B cell (primary cell): ENCODE results near the gene ARHGAP22. TPM values are rescaled to one million over a fixed set of nuclear protein-coding genes. Genes with fewer than 3 reads are reported as not detected.

Source experiments
- ATAC-seq: fragments of 200-7000 bp; cut with Tn5 transposase; one replicate; pipeline ENCODE4 v1.10.0; 2021; ENCODE audit warnings: low read depth, mild to moderate bottlenecking, moderate number of reproducible peaks, moderate library complexity
- CTCF ChIA-PET: fragments of 350-600 bp; sonication (Branson Sonifier 250); formaldehyde crosslinking; loops from one replicate; lab custom pipeline; 2021; ENCODE audit warnings: antibody characterized with exemption, inconsistent platforms; lab: Charles Lee
- POLR2A ChIA-PET: fragments of 350-600 bp; sonication (Branson Sonifier 250); formaldehyde crosslinking; loops from one replicate; lab custom pipeline; 2021; ENCODE audit warnings: antibody characterized with exemption; lab: Charles Lee
- DNase-seq: peaks from one replicate; pipeline ENCODE4 v3.0.0; 2013
- H2AFZ ChIP-seq: 2 replicates; pipeline ENCODE4 v1.6.1; 2012; ENCODE audit warnings: mild to moderate bottlenecking, low read depth, low read length; ENCODE audit not compliant: insufficient read depth, poor library complexity, severe bottlenecking
- H3K27ac ChIP-seq, 2 donors: 1 replicate in 1 of 2; 2 replicates in 1 of 2; pipeline ENCODE4 v1.5.1; 2012 to 2013; ENCODE audit warnings: low read length in 2 of 2, mild to moderate bottlenecking in 2 of 2, moderate library complexity in 1 of 2
- H3K27me3 ChIP-seq, 4 experiments: fragments of 200-600 bp in 1 of 4; sonication (generic) in 1 of 4; replicated peaks in 1 of 4; 1 replicate in 2 of 4; 2 replicates in 2 of 4; pipeline versions ENCODE4 v1.6.1 to v1.7.0; 2013 to 2016; ENCODE audit warnings: low read length in 3 of 4, mild to moderate bottlenecking in 2 of 4, mixed read lengths in 1 of 4, moderate library complexity in 1 of 4; ENCODE audit not compliant: insufficient read depth in 4 of 4, control insufficient read depth in 3 of 4; ENCODE audit errors: control extremely low read depth in 1 of 4
- H3K36me3 ChIP-seq, 2 experiments: replicated peaks in 1 of 2; 1 replicate in 1 of 2; 2 replicates in 1 of 2; pipeline versions ENCODE4 v1.6.1 to v1.7.1; 2013; ENCODE audit warnings: low read length in 1 of 2; ENCODE audit not compliant: insufficient read depth in 2 of 2, control insufficient read depth in 1 of 2; ENCODE audit errors: control extremely low read depth in 1 of 2, extremely low read depth in 1 of 2
- H3K4me1 ChIP-seq, 2 donors: fragments of 200-600 bp in 1 of 2; sonication (generic) in 1 of 2; 1 replicate in 1 of 2; 2 replicates in 1 of 2; pipeline versions ENCODE4 v1.5.1 to v1.6.1; 2013 to 2017; ENCODE audit warnings: low read length in 2 of 2; ENCODE audit not compliant: control insufficient read depth in 2 of 2, insufficient read depth in 2 of 2
- H3K4me2 ChIP-seq: replicated peaks from 2 replicates; pipeline ENCODE3; 2012; ENCODE audit warnings: mild to moderate bottlenecking, low read depth, low read length; ENCODE audit not compliant: poor library complexity, severe bottlenecking
- H3K4me3 ChIP-seq, 5 experiments: fragments of 200-600 bp in 1 of 5; sonication (generic) in 1 of 5; 1 replicate in 3 of 5; 2 replicates in 2 of 5; pipeline versions ENCODE4 v1.5.1 to v1.7.0; 2011 to 2016; ENCODE audit warnings: low read length in 4 of 5, mild to moderate bottlenecking in 4 of 5, low read depth in 2 of 5, control low read depth in 1 of 5, moderate library complexity in 1 of 5; ENCODE audit not compliant: insufficient read depth in 1 of 5; ENCODE audit errors: control extremely low read depth in 1 of 5, extremely low read depth in 1 of 5
- H3K79me2 ChIP-seq: fragments of 200-600 bp; sonication (generic); one replicate; pipeline ENCODE4 v1.6.0; 2016; ENCODE audit warnings: low read length; ENCODE audit not compliant: control insufficient read depth, insufficient read depth
- H3K9ac ChIP-seq: fragments of 200-600 bp; sonication (generic); 2 replicates; pipeline ENCODE4 v1.6.1; 2017; ENCODE audit warnings: mild to moderate bottlenecking, low read length, moderate library complexity
- H3K9me3 ChIP-seq, 3 donors: one replicate each; pipeline versions ENCODE4 v1.6.1 to v1.7.1; 2013; ENCODE audit warnings: low read length in 2 of 3; ENCODE audit not compliant: control insufficient read depth in 2 of 3, insufficient read depth in 1 of 3; ENCODE audit errors: control extremely low read depth in 1 of 3
- H4K20me1 ChIP-seq: 2 replicates; pipeline ENCODE4 v1.6.0; 2012; ENCODE audit warnings: mild to moderate bottlenecking, low read length; ENCODE audit not compliant: insufficient read depth, control insufficient read depth, poor library complexity, severe bottlenecking
- H3K27ac Mint-ChIP-seq: one replicate; pipeline ENCODE4 v1.8.0; 2021; ENCODE audit warnings: mixed read lengths
- H3K27me3 Mint-ChIP-seq: one replicate; pipeline ENCODE4 v1.8.0; 2021; ENCODE audit warnings: mixed read lengths
- H3K4me1 Mint-ChIP-seq: one replicate; pipeline ENCODE4 v1.8.0; 2021; ENCODE audit warnings: mixed read lengths
- H3K4me3 Mint-ChIP-seq: one replicate; pipeline ENCODE4 v1.8.0; 2021; ENCODE audit warnings: mixed read lengths
- H3K9me3 Mint-ChIP-seq: one replicate; pipeline ENCODE4 v1.8.0; 2022; ENCODE audit warnings: mixed read lengths; ENCODE audit not compliant: insufficient read depth
- CTCF ChIP-seq: fragments of 200-600 bp; IDR thresholded peaks from one replicate; pipeline ENCODE4 v1.8.0; 2022; ENCODE audit warnings: antibody characterized with exemption, mild to moderate bottlenecking
- EZH2 ChIP-seq: IDR thresholded peaks from 2 replicates; pipeline ENCODE4 v1.6.1; 2012; ENCODE audit warnings: borderline replicate concordance, low read depth, mild to moderate bottlenecking, moderate library complexity, low read length; ENCODE audit not compliant: insufficient read depth, poor library complexity, severe bottlenecking
- WGBS: methylation state at CpG from one replicate; pipeline ENCODE4 v1.1.5; 2013; ENCODE audit warnings: missing lambda C conversion rate; ENCODE audit not compliant: insufficient coverage; 5-methylcytosine and 5-hydroxymethylcytosine counted together
- intact Hi-C: fragments of 100-400 bp; cut with micrococcal nuclease; formaldehyde crosslinking; loops from one replicate; pipeline ENCODE4 v1.10.0; 2022
- polyA plus RNA-seq: library from polyadenylated mRNA; depleted of rRNA; stranded (reverse); fragments of >200 nt; gene quantifications from 2 replicates; pipeline ENCODE4 v1.2.3, GENCODE V29; 2012
- total RNA-seq, 2 donors: library from RNA; stranded (reverse); fragments of 120-200 nt in 1 of 2; gene quantifications; 1 replicate in 1 of 2; 2 replicates in 1 of 2; pipeline versions ENCODE4 v1.2.3 to v1.2.4, GENCODE V29; 2013 to 2022

Gene ARHGAP22
- total and polyA plus RNA-seq, 2 donors (not counting 1 experiment from before 2014, with no cell fraction given), result 1.9 to 2.0 TPM

- H3K9me3 Mint-ChIP-seq, result no peaks in the 10 kb centered on the region
- no peaks in the 10 kb centered on the region for H3K36me3 ChIP-seq
- H3K9me3 ChIP-seq, result no peaks in the 10 kb centered on the region
- peaks cover 0 to 20% (median 0%) of the 10 kb centered on the region in 4 experiments for H3K27me3 ChIP-seq
- H2AFZ ChIP-seq, result no peak overlapping the region
- TF ChIP-seq CTCF, result no peak
- TF ChIP-seq EZH2, result no peak
- WGBS, result 88% methylated on average over 1 of the region's 5 CpGs
- ATAC-seq, result no peak
- no peaks in the 10 kb centered on the region for H4K20me1 ChIP-seq
- H3K79me2 ChIP-seq, result no peaks in the 10 kb centered on the region
- H3K4me3 Mint-ChIP-seq, result peak overlapping the region; percentile 45
- H3K4me3 ChIP-seq, result no peak overlapping the region
- CTCF ChIA-PET, result interaction anchor here (1.1 to 8.5 kb wide), 7 partner anchors 9 to 70 kb away, joined by 3 to 92 read pairs (median 7); partner anchors contain the start of gene ARHGAP22
- no peak overlapping the region for H3K27ac ChIP-seq
- peak overlapping the region; percentile 35 for H3K27ac Mint-ChIP-seq
- no peak overlapping the region for H3K9ac ChIP-seq
- intact Hi-C loops, result no loop called here
- H3K4me1 ChIP-seq, result peaks cover 32% of the 10 kb centered on the region in 2 donors
- POLR2A ChIA-PET, result interaction anchor here (0.8 kb wide), 1 partner anchor 32 kb away, joined by 3 read pairs; no protein-coding TSS in a partner anchor
- H3K4me1 Mint-ChIP-seq, result peaks cover 35% of the 10 kb centered on the region
- peaks cover 14% of the 10 kb centered on the region for H3K27me3 Mint-ChIP-seq
- no peak for DNase-seq
- peak overlapping the region; percentile 44 for H3K4me2 ChIP-seq
Measured at GRCh38 chr10:48623607-48624132, 18.8 kb upstream of the ARHGAP22 start.

GRCh38 chr10:48623009-48623408, 18.1 kb upstream of the ARHGAP22 start:
- H3K9me3 Mint-ChIP-seq, result no peaks in the 10 kb centered on the region
- H3K4me1 Mint-ChIP-seq, result peaks cover 35% of the 10 kb centered on the region
- CTCF ChIA-PET, result interaction anchor here (5.8 to 8.5 kb wide), 2 partner anchors 13 to 34 kb away, joined by 58 to 92 read pairs; no protein-coding TSS in a partner anchor
- H3K4me3 ChIP-seq, result no peak overlapping the region
- H3K79me2 ChIP-seq, result no peaks in the 10 kb centered on the region
- peak overlapping the region; percentile 44 for H3K4me2 ChIP-seq
- H3K9ac ChIP-seq, result no peak overlapping the region
- H4K20me1 ChIP-seq, result no peaks in the 10 kb centered on the region
- 100% methylated on average over 2 of the region's 3 CpGs for WGBS
- DNase-seq (no peak), ATAC-seq (no peak)
- peaks cover 0 to 18% (median under 1%) of the 10 kb centered on the region in 4 experiments for H3K27me3 ChIP-seq
- H3K27ac ChIP-seq, result no peak overlapping the region
- intact Hi-C loops, result no loop called here
- H3K27me3 Mint-ChIP-seq, result peaks cover 21% of the 10 kb centered on the region
- no peak overlapping the region for H2AFZ ChIP-seq
- TF ChIP-seq CTCF (no peak), EZH2 (no peak)
- no peaks in the 10 kb centered on the region for H3K9me3 ChIP-seq
- no peak overlapping the region for H3K27ac Mint-ChIP-seq
- H3K4me1 ChIP-seq, result peaks cover 32% of the 10 kb centered on the region in 2 donors
- H3K4me3 Mint-ChIP-seq, result no peak overlapping the region
- H3K36me3 ChIP-seq, result no peaks in the 10 kb centered on the region
- POLR2A ChIA-PET, result no interaction called here
